COR-L47 (cell line): Measurements from ENCODE around the gene SERPINA5.

ENCODE experiments used
- DNase-seq: peaks from one replicate; lab custom pipeline; 2025; lab: John Stamatoyannopoulos, UW

SERPINA5 gene, protein sequence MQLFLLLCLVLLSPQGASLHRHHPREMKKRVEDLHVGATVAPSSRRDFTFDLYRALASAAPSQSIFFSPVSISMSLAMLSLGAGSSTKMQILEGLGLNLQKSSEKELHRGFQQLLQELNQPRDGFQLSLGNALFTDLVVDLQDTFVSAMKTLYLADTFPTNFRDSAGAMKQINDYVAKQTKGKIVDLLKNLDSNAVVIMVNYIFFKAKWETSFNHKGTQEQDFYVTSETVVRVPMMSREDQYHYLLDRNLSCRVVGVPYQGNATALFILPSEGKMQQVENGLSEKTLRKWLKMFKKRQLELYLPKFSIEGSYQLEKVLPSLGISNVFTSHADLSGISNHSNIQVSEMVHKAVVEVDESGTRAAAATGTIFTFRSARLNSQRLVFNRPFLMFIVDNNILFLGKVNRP

DNA sequence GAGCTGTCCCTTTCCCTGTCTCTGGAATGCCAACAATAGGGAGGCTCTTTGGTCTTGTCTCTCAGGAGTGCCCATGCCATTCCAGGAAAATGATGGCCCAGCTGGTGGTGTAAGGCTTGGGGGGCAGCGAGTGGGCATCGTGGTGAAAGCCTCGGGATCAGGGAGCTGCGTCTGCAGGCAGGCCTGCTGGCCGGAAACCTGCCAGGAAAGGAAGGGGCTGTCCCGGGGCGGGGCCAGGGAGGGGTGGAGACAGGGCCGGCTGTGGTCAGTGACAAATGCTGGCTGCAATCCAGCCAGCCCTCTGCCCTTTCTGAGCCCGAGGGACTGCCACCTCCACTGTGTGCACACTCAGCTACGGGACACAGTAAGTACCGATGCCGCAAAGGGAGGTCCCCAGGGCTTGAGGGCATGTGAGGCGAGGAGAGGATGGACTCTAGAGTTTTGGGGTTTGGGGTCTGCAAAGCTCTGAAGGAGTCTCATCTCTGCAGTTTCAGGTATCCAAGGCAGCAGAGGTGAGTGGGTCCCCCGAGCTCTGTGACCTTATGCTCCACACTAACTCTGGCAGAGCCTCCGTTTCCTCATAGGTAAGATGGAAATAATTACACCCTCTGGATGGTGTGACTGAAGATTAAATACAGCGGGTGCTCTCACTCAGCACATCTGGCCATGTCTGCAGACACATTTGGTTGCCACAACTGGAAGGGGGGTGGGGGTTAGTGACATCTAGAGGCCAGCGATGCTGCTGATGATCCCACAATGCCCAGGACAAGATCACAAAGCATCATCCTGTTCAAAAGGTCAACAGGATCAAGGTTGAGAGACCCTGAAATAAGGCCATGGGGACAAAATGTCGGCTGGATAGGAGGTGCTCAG is at the start of gene SERPINA5:
Gene SERPINA5 (plus strand): TSS at position 300 of the 873 bp plus-strand sequence. CDS start 5,937 bp downstream, outside the sequence.
- no peak for DNase-seq

DNA sequence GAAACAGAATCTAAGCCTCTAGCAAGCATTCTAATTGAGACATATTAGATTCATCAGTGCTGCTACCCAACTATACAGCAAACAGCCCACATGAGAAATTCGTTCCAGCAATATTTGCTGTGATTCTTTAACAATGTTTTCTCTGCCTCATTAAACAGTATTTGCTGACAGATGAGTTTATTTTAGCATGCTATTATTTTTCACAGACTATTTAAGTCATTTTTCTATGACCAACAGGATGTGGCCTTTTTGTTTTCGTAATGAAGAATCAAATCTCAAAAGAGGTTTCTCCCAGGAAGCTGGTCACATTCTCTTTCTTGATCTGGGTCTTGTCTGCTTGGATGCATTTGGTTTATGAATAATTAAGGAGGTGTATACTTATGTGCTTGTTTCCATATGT is 48.8 kb upstream of the SERPINA5 start:
- DNase-seq: no peak

DNA sequence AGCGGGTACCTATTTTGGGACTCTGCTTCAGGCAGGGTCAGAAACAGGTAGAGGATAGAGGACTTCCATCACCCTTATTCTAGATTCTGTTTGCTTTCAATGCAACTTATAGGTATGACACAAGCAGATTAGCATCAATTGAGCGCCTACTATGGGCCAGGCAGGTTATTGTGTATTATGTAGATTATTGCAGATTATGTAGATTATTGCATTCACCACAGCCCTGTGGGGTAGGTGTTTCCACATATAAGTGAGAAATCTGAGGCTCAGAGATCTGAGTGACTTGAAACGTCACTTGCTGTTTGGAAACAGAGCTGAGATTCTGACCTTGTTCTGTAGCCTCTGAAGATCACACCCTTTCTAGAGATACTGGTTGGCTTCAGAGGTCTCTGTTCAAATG is 45.7 kb upstream of the SERPINA5 start:
- no peak for DNase-seq

DNA sequence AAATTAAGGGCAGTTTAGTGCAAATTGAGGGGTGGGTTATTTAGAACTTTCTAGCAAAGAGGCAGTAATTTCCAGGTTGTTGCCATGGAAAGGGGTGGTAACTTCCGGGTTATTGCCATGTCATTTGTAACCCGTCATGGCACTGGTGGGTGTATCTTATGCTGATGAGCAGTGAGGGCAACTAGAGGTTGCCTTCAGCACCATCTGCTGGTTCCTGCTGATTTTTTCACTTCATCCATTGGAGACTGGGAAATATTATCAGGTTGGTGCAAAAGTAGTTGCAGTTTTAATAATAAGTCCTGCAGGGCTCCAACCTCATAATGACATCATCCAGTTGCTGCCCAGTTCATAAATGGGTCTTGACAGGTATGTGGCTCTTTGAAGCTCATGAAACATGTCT is 44.4 kb upstream of the SERPINA5 start:
- DNase-seq: peak; percentile 40

DNA sequence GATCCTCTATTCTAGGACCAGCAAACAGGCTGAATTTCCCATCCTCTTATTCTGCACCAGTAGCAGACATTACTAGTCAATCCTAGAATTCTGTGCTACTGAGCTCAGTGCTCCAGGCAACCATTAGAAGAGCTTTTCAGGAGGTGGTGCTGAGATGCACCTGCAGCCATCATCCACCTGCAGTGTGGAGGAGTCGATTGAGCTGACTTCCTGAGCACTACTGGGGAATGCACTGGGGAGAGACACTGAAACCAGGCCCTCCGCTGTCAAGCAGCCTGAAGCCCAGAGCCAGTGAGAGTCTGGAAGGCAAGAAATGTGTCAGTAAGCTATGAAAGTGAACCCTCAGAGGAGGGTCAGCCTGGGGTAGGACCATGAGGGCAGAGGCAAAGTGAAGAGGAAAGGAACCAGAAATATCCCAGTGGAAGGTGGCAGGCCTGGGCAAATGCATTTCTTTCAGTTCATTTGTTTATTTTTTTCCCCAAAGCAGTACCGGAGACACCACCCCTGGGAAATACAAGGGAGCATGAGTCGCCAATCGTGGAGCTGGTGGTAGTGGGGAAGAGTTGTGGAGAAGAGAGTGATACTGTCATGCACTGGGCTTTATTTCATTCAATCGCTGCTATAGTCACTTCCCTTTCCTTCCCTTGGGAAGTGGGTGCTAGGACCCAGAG is 43.0 kb upstream of the SERPINA5 start:
- no peak for DNase-seq

DNA sequence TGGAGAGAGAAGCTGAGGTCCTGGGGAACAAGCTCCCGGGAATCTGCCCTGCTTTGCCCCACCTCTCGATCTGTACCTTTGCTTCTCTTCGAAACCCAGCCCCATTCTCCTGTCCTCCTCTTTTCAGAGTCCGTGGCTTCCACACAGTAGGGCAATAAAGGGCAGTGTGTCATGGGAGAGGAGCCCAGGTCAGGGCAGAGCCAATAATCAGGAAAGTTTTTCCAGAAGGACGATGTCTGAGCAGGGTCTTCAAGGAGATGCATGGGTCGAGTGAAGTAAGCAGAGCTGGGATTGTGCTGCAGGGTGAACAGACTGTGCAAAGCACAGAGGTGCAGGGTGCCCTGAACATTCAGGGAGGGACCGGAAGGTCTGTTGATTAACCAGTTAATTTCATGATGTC is 42.0 kb upstream of the SERPINA5 start:
- DNase-seq: no peak

DNA sequence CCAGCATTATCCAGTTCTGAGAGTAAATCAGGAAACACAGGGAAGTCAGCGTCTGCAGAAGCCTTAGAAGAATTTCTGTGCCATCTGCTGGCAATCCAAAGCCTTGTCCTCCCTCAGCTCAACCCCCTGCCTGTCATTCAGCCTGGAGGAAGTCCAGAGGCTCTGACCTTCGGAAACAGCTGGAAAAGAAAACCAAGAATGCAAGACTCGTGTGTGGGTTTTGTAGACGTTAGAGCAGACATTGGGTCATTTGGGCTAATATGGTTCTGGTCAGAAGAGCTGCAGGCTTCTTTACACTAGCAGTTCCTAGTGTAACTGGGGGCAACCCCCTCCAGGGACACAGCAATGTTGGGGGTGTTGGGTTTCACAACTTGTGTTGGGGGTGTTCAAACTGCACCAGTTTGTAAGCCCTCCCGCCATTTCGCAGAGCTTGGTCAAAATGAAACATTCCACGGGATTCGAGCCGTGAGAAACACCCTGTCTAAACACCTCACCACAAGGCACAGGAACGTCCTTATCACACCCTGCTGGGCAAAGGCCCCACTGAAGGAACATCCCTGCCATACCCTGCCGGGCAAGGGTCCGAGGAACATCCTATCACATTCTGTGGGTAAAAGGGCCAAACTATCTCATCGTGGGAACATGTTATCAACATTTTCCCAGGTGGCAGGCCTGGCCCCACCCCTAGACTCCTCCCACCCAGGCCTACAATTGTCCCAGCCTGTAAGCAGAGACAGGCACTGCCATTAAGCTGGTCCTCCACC is 41.0 kb upstream of the SERPINA5 start:
- DNase-seq: no peak

DNA sequence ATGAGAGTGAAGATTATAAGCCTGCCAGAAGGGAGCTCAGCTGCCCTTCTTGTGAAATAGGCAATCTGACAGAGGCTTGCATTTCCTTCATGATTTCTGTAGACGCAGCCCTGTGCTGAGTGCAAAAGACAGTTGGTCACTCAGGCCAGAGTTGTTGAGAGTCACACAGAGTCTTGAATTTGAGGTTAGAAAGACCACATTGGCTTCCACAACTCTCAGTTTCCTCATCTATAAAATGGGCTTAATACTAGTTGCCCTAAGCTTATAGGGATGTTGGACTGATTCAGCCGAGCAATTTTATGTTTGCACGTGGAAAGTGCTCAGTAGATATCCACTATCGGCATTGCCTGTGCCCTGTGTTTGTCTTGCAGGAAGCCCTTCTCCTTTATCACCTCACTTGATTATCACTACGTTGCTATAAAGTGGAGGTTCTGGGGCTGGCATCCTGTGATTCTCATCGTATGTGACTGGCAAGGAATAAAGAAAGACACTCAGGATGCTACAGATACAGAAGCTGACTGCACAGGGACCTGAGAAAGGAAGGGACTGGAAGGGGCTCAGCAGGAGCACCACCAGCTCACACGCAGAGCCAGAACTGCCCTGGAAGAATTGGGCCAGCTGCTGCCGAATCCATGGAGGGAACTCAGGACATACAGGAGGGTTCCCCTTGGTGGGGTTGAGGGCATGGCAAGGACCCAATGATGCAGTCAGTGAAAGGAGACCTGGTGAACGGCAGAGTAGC is 39.8 kb upstream of the SERPINA5 start:
- DNase-seq: no peak

DNA sequence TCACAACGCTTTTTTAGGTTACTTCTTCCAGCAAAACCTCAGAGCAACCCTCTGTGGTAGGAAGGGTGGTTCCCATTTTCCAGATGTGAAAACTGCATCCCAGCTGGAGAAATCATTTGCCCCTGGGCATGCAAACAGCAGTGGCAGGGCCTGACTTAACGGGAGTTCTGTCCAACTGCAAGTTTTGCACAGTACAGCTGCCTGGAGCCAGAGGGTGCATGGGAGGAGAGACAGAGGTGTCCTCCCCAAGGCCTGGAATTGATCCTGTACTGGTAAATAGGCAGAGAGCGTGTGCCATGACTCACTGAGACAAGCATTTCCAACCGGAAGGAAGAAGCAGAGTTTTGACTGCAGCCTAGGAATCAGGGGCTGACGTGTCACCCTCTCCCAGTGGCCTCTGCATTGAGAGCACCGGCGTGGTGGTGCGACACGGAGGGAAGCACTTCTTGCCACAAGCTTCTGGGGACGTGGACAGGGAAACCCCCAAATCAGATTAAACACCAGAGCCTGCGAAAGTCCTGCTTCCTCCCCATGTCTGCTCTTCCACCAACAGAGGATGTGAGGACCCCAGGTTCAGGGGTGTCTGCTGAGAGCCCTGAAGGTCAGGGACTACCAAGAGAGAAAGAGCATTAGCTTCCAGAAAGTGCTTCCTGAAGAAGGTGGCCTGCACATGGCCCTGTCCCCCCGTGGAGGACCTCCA is 39.0 kb upstream of the SERPINA5 start:
- DNase-seq: no peak

DNA sequence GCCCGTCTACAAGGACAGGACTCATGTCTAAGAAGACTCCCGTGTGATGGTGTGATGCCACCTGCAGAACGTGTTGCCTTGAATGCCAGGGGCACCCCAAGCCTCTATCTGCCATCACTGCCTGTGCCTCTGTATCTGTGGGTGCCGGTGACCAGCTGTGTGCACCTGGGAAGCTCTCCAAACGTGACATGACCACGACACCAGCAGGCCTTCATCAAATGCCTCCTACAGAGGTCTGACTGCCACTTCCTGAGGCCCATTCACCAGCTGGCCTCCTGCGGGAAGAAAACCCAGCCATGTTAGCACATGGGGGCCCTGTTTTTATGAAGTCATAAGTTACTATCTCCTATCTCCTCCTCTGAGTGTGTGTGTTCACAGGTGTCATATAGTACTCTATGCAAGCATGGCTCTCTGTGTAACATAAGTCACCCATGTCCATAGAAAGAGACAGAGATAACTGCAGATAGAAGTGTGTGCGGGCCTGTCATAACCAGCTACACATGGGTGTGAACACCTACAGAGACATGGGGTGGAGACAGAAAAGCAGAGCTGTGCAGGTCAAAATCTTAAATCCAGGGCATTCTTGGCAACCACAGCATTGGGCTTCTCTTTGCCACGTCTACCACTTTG is 38.3 kb upstream of the SERPINA5 start:
- DNase-seq: no peak

DNA sequence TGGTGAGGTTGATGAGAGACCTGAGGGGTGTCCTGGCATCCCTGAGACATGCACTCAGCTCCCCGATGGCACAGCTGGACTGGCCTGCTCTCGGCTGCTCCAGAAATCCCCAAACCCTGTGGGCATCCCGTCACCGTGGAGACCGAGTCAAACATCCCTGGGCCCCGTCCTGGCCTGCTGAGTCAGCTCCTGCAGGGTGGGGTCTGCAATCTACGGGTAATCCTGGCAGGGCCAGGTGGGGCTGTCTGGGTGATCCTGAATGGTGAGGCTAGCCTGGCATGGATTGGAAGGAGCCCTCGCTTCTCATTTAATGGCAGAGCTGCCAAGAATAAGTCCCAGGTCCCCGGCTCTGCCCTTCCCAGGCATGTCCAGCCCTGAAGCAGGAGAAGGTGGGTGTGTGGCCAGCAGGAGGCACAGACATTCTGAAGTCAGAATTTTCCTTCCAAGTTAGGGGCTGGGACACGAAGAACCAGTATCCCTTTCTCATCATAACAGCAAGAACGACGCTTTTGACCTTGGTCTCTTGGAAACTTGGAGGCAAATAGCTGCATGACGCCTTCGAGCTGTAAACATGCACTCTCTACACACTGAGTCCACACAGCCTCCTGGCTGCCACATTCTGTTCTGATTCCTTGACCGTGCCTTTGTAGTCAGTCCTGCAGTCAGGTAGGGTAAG is 37.6 kb upstream of the SERPINA5 start:
- DNase-seq: no peak

DNA sequence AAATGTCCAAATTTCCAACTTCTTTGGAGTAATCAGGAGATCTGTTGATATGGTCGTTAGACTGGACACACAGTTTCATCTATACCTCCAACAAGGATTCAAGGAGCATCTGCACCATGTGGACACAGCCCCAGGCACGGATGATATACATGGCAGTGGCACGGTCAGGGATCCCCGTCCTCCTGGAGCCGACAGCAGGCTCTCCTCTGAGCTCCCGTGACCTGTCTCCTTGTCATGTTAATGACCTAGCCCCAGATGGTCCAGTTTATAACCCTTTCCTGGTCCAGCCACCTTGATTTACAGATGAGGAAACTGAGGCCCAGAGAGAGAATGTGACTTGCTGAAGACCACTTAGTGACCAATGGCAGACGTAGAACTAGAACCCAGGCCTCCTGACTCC is 36.5 kb upstream of the SERPINA5 start:
- no peak for DNase-seq

DNA sequence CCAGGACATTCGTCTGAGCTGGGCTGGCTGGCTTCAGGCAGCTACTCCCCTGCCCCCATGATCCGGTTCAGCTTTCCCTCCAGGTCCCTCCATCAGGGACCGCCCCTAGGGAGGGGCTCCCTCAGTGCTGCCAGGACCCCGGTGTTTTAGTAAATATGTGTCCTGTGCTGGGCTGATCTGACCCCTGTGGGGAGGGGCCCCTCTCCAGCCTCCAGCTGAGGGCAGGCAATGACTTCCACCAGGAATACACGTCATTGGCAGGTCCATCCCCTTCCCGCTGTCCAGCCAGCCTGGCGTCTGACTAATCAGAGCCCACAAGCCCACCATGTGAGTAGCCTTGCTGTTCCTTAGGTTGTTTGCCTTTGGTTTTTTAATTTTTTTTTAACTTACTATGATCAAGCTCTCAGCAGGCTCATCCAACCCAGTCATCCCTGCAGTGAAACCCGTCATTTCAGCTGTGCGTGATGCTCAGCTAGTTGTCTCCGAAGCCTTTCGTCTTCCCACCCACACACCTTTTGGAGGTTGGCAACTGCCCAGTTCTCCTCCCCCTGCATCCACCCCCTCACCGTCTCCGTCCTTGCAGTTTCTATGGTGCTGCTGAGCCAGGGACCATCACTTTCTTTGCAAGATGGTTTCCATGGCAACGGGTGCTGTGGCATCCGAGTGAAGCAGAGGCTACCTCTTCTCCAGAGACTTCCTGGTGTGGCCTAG is 35.9 kb upstream of the SERPINA5 start:
- DNase-seq: peak; percentile 68

DNA sequence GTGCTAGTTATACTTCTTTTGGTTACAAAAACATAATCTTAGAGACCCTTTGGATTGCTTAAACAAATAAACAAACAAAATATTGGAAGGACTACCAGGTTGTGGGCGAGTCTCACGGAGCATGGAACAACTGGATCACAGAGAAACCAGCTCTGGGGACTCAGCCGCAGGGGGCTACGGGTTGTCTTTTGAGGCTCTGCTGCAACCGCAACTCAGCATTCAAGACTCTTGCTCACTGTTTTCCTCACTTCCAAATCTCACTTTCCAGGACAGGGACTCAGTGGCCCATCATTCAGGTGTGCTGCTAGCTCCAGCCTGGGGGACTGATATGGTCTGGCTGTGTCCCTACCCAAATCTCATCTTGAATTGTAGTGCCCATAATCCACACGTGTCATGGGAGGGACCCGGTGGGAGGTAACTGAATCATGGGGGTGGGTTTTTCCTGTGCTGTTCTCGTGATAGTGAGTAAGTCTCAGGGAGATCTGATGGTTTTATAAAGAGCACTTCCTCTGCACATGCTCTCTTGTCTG is 34.0 kb upstream of the SERPINA5 start:
- no peak for DNase-seq

DNA sequence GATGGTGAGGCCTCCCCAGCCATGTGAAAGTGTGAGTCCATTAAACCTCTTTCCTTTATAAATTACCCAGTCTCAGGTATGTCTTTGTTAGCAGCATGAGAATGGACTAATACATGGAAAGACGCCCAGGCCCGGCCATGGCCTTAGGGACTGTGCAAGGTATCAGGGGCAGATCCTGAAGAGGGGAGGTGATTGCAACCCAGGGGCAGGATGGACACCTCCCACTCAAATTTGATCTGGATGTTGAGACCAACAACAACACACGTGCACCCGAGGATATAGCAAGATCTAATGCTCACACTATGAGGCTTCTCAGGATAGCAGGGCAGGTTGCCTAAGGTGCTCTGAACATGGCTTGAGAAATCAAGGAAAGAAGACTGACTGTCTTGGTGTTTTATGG is 33.5 kb upstream of the SERPINA5 start:
- DNase-seq: no peak

DNA sequence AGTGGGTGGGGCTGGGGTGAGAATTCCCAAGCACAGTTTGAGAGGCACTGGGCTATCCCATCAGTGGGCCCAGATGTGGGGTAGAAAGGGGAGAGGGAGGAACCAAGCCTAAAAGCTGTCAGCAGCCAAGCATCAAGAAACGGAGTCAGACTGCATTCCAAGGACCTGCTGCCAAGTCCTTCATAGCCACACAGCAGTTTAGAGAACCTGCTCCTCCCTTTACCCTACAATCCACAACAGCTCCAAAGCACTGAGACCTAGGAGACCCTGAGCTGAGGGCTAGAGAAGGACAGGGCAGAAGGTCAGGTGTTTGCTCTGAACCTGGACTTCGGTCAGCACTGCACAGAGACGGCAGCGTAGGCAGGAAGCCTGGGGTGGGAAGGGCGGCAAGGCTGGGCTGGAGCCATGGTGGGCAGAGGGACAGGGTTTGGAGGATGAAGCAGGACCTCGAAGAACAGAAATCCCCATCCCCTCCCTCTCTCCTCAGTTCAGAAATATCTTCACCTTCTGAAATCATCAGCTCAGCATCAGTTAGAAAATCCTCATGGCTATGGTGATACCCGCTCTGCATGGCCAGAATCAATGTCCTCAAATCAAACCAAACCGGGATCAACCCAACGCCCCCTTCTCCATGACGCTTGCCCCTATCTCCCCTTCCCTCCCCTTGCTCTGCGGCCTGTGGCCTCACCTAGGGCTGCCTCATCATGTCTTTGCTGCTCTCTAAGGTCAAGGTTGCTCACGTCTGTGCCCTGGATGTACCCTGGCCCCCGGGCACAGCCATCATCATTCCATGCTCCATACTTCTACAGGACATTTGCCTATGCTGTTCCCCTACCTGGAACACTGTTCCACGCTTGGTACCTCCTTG is 32.9 kb upstream of the SERPINA5 start:
- no peak for DNase-seq
